Measurements from ENCODE around the gene NYNRIN. TPM values are rescaled to one million over a fixed set of nuclear protein-coding genes. Genes with fewer than 3 reads are reported as not detected.

Gene NYNRIN
- polyA plus RNA-seq, 3 donors = 0.18 to 0.84 (median 0.40) TPM

DNA sequence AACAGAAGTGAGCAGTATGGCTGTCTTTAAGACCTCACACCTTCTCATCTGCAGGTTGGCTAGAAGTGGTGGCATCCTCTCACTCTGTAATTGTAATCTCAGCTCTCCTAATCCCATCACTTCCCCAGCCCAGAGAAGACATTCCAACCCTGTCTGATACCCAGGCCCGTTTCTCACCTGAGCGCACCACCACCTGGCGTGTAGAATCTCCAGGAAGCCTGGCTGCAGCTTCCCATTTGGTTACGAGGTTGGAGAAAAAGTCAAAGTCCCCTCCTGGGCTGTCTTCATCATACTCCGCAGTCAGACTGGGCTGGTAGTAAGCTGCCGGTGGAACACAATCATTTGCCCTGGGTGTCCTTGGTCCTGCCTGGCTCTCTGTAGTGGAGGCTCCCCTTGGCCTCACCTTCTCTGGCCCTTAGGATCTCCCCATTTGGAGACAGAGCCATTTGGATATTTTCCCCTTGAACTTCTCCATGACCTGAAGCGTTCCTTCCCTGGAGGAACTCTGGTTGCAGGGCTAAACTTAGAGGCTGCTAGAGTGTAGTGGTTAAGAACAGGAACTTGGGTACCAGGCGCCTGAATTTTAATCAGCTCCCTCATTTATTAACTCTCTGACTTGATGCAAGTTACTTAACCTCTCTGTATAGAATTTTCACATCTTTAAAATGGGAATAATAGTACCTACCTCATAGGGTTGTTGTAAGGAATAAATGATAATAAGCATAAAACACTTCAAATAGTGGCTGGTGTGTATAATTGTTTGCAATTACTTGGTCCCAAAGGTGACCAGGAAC, 42.0 kb downstream of the NYNRIN start:
- Histone ChIP-seq H4K20me1 (ENCODE audit: insufficient read depth, low read length) (peaks cover 41% of the 10 kb centered on the region), H3K4me2 (replicated peaks; ENCODE audit: extremely low read depth, low read length, poor library complexity, severe bottlenecking) (no peak overlapping the region), H3K27ac (ENCODE audit: low read depth in 1 of 2, low read length in 2 of 2) (peak overlapping the region in 1 of 2 donors; percentile 4), H3K9ac (ENCODE audit: insufficient read depth, low read length, poor library complexity, severe bottlenecking) (no peak overlapping the region), H3K4me1 (ENCODE audit: control insufficient read depth in 1 of 2, insufficient read depth in 2 of 2, low read length in 2 of 2) (peaks cover 51 to 71% of the 10 kb centered on the region in 2 donors), H3K36me3 (replicated peaks in 1 of 2; ENCODE audit: control insufficient read depth in 1 of 2, insufficient read depth in 2 of 2, low read length in 2 of 2) (peaks cover 39 to 47% of the 10 kb centered on the region in 2 donors), H3K9me3 (replicated peaks in 1 of 2; ENCODE audit: control insufficient read depth in 1 of 2, insufficient read depth in 1 of 2, low read length in 2 of 2) (no peaks in the 10 kb centered on the region), H2AFZ (ENCODE audit: insufficient read depth, low read depth, low read length, poor library complexity, severe bottlenecking) (no peak overlapping the region), H3K79me2 (ENCODE audit: insufficient read depth, low read length) (peaks cover 51% of the 10 kb centered on the region), H3K4me3 (replicated peaks in 1 of 3; ENCODE audit: low read depth in 2 of 3, low read length in 3 of 3) (no peak overlapping the region), H3K27me3 (ENCODE audit: control insufficient read depth in 2 of 2, insufficient read depth in 2 of 2, low read length in 2 of 2) (no peaks in the 10 kb centered on the region)
- TF ChIP-seq, protein P1, sequence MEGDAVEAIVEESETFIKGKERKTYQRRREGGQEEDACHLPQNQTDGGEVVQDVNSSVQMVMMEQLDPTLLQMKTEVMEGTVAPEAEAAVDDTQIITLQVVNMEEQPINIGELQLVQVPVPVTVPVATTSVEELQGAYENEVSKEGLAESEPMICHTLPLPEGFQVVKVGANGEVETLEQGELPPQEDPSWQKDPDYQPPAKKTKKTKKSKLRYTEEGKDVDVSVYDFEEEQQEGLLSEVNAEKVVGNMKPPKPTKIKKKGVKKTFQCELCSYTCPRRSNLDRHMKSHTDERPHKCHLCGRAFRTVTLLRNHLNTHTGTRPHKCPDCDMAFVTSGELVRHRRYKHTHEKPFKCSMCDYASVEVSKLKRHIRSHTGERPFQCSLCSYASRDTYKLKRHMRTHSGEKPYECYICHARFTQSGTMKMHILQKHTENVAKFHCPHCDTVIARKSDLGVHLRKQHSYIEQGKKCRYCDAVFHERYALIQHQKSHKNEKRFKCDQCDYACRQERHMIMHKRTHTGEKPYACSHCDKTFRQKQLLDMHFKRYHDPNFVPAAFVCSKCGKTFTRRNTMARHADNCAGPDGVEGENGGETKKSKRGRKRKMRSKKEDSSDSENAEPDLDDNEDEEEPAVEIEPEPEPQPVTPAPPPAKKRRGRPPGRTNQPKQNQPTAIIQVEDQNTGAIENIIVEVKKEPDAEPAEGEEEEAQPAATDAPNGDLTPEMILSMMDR (IDR thresholded peaks at IDR 0.05) = no peak
- peaks cover 0 to 2% (median 0%) of the 10 kb centered on the region in 3 donors for H3K27me3 Mint-ChIP-seq (ENCODE audit: low read depth in 3 of 3)
- intact Hi-C loops (cut with micrococcal nuclease) = loop anchor here in 1 of 2 donors (5.0 to 10.0 kb wide), 2 partner anchors 209 to 1436 kb away; partner anchors contain the start of genes GMPR2 and NEDD8
- H3K4me3 Mint-ChIP-seq = no peak overlapping the region
- no peak for DNase-seq
- peak overlapping the region in 6 of 7 donors; percentile 6 to 47 (median 29) for H3K27ac Mint-ChIP-seq
- WGBS (ENCODE audit: insufficient coverage) = 93% methylated on average over 4 of the region's 8 CpGs
- peaks cover 0 to 6% (median 2%) of the 10 kb centered on the region in 7 donors for H3K9me3 Mint-ChIP-seq
- H3K36me3 Mint-ChIP-seq = peaks cover 39 to 49% of the 10 kb centered on the region in 2 donors
- H3K4me1 Mint-ChIP-seq = peaks cover 64% of the 10 kb centered on the region

- DNase-seq = no peak
- Mint-ChIP-seq H3K4me1 (peaks cover 59% of the 10 kb centered on the region), H3K27ac (peak overlapping the region; percentile 98 to 99 (median 98)), H3K27me3 (ENCODE audit: low read depth in 3 of 3) (peaks cover 0 to 3% (median 0%) of the 10 kb centered on the region in 3 donors), H3K9me3 (peaks cover 0 to 9% (median 2%) of the 10 kb centered on the region in 7 donors), H3K36me3 (peaks cover 36 to 44% of the 10 kb centered on the region in 2 donors), H3K4me3 (peak overlapping the region; percentile 87 to 95)
- Histone ChIP-seq H3K4me2 (replicated peaks; ENCODE audit: extremely low read depth, low read length, poor library complexity, severe bottlenecking) (peak overlapping the region; percentile 80), H3K79me2 (ENCODE audit: insufficient read depth, low read length) (peaks cover 48% of the 10 kb centered on the region), H3K4me1 (ENCODE audit: control insufficient read depth in 1 of 2, insufficient read depth in 2 of 2, low read length in 2 of 2) (peaks cover 46 to 66% of the 10 kb centered on the region in 2 donors), H3K27me3 (ENCODE audit: control insufficient read depth in 2 of 2, insufficient read depth in 2 of 2, low read length in 2 of 2) (no peaks in the 10 kb centered on the region), H3K9ac (ENCODE audit: insufficient read depth, low read length, poor library complexity, severe bottlenecking) (no peak overlapping the region), H3K27ac (ENCODE audit: low read depth in 1 of 2, low read length in 2 of 2) (peak overlapping the region in 1 of 2 donors; percentile 99), H4K20me1 (ENCODE audit: insufficient read depth, low read length) (peaks cover 35% of the 10 kb centered on the region), H3K36me3 (replicated peaks in 1 of 2; ENCODE audit: control insufficient read depth in 1 of 2, insufficient read depth in 2 of 2, low read length in 2 of 2) (peaks cover 32 to 40% of the 10 kb centered on the region in 2 donors), H2AFZ (ENCODE audit: insufficient read depth, low read depth, low read length, poor library complexity, severe bottlenecking) (no peak overlapping the region), H3K9me3 (replicated peaks in 1 of 2; ENCODE audit: control insufficient read depth in 1 of 2, insufficient read depth in 1 of 2, low read length in 2 of 2) (no peaks in the 10 kb centered on the region), H3K4me3 (replicated peaks in 1 of 3; ENCODE audit: low read depth in 2 of 3, low read length in 3 of 3) (peak overlapping the region in 1 of 3 experiments; percentile 83)
- TF ChIP-seq, protein P1 (IDR thresholded peaks at IDR 0.05) = no peak
- WGBS (ENCODE audit: insufficient coverage) = 100% methylated on average over 3 of the region's 5 CpGs
- intact Hi-C loops (cut with micrococcal nuclease) = loop anchor here in 1 of 2 donors (5.0 to 10.0 kb wide), 2 partner anchors 209 to 1437 kb away; partner anchors contain the start of genes GMPR2 and NEDD8
These were observed 42.7 kb downstream of the NYNRIN start for GRCh38 chr14:24441485-24441884.

Data from CD14-positive monocyte (primary cell).